Stimulated activated CD4-positive, alpha-beta T cell treated with anti-CD3 and anti-CD28 coated beads, Interleukin-15, amount 100 ng/mL, for 48 hours (primary cell): ENCODE data around the gene NEDD4L.
"Not testable (repeated sequence)": the region's sequence is repeated elsewhere in the genome, so short reads cannot be mapped to it uniquely, and the experiment has no call there.

Experiments used
- DNase-seq, 2 donors: peaks; one replicate each; pipeline ENCODE4 v3.0.0-alpha.2; 2020; ENCODE audit warnings: low read depth in 2 of 2

Gene NEDD4L

GRCh38 chr18:58239879-58240278, 195.9 kb downstream of the NEDD4L start:
- DNase-seq, result no peak

GRCh38 chr18:58241026-58241679, 197.1 kb downstream of the NEDD4L start:
- no peak for DNase-seq

- no peak for DNase-seq
Measured at GRCh38 chr18:58241877-58242276, 197.9 kb downstream of the NEDD4L start.

- no peak for DNase-seq
Measured at GRCh38 chr18:58242435-58242834, 198.4 kb downstream of the NEDD4L start.

- DNase-seq, result no peak
Measured at GRCh38 chr18:58242968-58243367, 198.9 kb downstream of the NEDD4L start.

- DNase-seq, result no peak
Measured at GRCh38 chr18:58243401-58243800, 199.4 kb downstream of the NEDD4L start.

- no peak for DNase-seq
Measured at GRCh38 chr18:58247363-58247834, 203.4 kb downstream of the NEDD4L start.

- DNase-seq, result no peak
Measured at GRCh38 chr18:58249712-58250111, 205.7 kb downstream of the NEDD4L start.

- no peak for DNase-seq
Measured at GRCh38 chr18:58251416-58251815, 207.4 kb downstream of the NEDD4L start.

- no peak for DNase-seq
Measured at GRCh38 chr18:58252166-58252565, 208.1 kb downstream of the NEDD4L start.

- DNase-seq, result no peak
Measured at GRCh38 chr18:58253318-58253717, 209.3 kb downstream of the NEDD4L start.

GRCh38 chr18:58253871-58254270, 209.8 kb downstream of the NEDD4L start:
- DNase-seq, result no peak

- no peak for DNase-seq
Measured at GRCh38 chr18:58254873-58255511, 211.0 kb downstream of the NEDD4L start.

- DNase-seq, result no peak
Measured at GRCh38 chr18:58255701-58256311, 211.8 kb downstream of the NEDD4L start.

- DNase-seq, result no peak
Measured at GRCh38 chr18:58256316-58257080, 212.5 kb downstream of the NEDD4L start.

GRCh38 chr18:58257461-58257860, 213.4 kb downstream of the NEDD4L start:
- no peak for DNase-seq

GRCh38 chr18:58258692-58259342, 214.8 kb downstream of the NEDD4L start:
- DNase-seq, result no peak

GRCh38 chr18:58263055-58263957, 219.3 kb downstream of the NEDD4L start:
- no peak for DNase-seq

GRCh38 chr18:58264075-58264474, 220.0 kb downstream of the NEDD4L start:
- no peak for DNase-seq

GRCh38 chr18:58264840-58265239, 220.8 kb downstream of the NEDD4L start:
- DNase-seq, result no peak

- not testable (repeated sequence) for DNase-seq
Measured at GRCh38 chr18:58265489-58265888, 221.5 kb downstream of the NEDD4L start.
